GM23338 (cell line): ENCODE data around the gene SGCD. TPM values are rescaled to one million over a fixed set of nuclear protein-coding genes. Genes with fewer than 3 reads are reported as not detected.

Experiments used
- ATAC-seq: fragments of 200-7000 bp; cut with Tn5 transposase; 3 replicates; pipeline ENCODE4 v1.9.1; 2020
- DNase-seq: peaks from one replicate; pipeline ENCODE4 v3.0.0-alpha.2; 2015; ENCODE audit warnings: low spot score
- H2AFZ ChIP-seq: fragments of 200-600 bp; sonication (generic); 2 replicates; pipeline ENCODE4 v1.8.0; 2016; ENCODE audit warnings: antibody characterized with exemption, mild to moderate bottlenecking, moderate library complexity
- H3F3A ChIP-seq: fragments of 200-600 bp; sonication (generic); replicated peaks from 2 replicates; pipeline ENCODE4 v1.8.0; 2017; ENCODE audit warnings: antibody characterized with exemption, mixed run types, low read depth
- H3K27ac ChIP-seq: fragments of 200-600 bp; sonication (generic); 2 replicates; pipeline ENCODE4 v1.6.1; 2016; ENCODE audit warnings: low read depth
- H3K27me3 ChIP-seq: fragments of 200-600 bp; sonication (generic); 2 replicates; pipeline ENCODE4 v1.8.0; 2016; ENCODE audit warnings: mild to moderate bottlenecking, mixed run types, moderate library complexity; ENCODE audit not compliant: insufficient read depth
- H3K36me3 ChIP-seq: fragments of 200-600 bp; sonication (generic); 2 replicates; pipeline ENCODE4 v1.8.0; 2016; ENCODE audit warnings: mild to moderate bottlenecking; ENCODE audit not compliant: insufficient read depth
- H3K4me1 ChIP-seq: fragments of 200-600 bp; sonication (generic); 2 replicates; pipeline ENCODE4 v1.8.0; 2016; ENCODE audit warnings: mild to moderate bottlenecking, moderate library complexity; ENCODE audit not compliant: insufficient read depth
- H3K4me2 ChIP-seq: fragments of 200-600 bp; sonication (generic); 2 replicates; pipeline ENCODE4 v1.7.1; 2017; ENCODE audit warnings: mixed run types
- H3K4me3 ChIP-seq: fragments of 200-600 bp; sonication (generic); 2 replicates; pipeline ENCODE4 v1.6.1; 2016; ENCODE audit warnings: mixed run types
- H3K79me2 ChIP-seq: fragments of 200-600 bp; sonication (generic); replicated peaks from 2 replicates; pipeline ENCODE4 v1.8.0; 2017; ENCODE audit warnings: mild to moderate bottlenecking; ENCODE audit not compliant: insufficient read depth
- H3K9me2 ChIP-seq: fragments of 200-600 bp; sonication (generic); 2 replicates; pipeline ENCODE4 v1.8.0; 2017; ENCODE audit not compliant: insufficient read depth
- H4K20me1 ChIP-seq: fragments of 200-600 bp; sonication (generic); replicated peaks from 2 replicates; pipeline ENCODE4 v1.8.0; 2017; ENCODE audit warnings: mild to moderate bottlenecking; ENCODE audit not compliant: insufficient read depth
- H3K27ac Mint-ChIP-seq: 2 replicates; pipeline ENCODE4 v1.8.0; 2020; ENCODE audit warnings: inconsistent platforms, mild to moderate bottlenecking, moderate library complexity, mixed read lengths
- H3K27me3 Mint-ChIP-seq: 3 replicates; pipeline ENCODE4 v1.8.0; 2022; ENCODE audit warnings: low read depth, mild to moderate bottlenecking, moderate library complexity, mixed read lengths, inconsistent platforms; ENCODE audit not compliant: insufficient read depth, poor library complexity
- H3K36me3 Mint-ChIP-seq: 3 replicates; pipeline ENCODE4 v1.8.0; 2021; ENCODE audit warnings: low read depth, mild to moderate bottlenecking, inconsistent platforms, moderate library complexity, mixed read lengths
- H3K4me1 Mint-ChIP-seq: 3 replicates; pipeline ENCODE4 v1.8.0; 2020; ENCODE audit warnings: mild to moderate bottlenecking, inconsistent platforms, mixed read lengths
- H3K4me3 Mint-ChIP-seq: 3 replicates; pipeline ENCODE4 v1.8.0; 2021; ENCODE audit warnings: moderate library complexity, mild to moderate bottlenecking, inconsistent platforms, mixed read lengths
- H3K9me3 Mint-ChIP-seq: 3 replicates; pipeline ENCODE4 v1.8.0; 2020; ENCODE audit warnings: moderate library complexity, mild to moderate bottlenecking, inconsistent platforms, mixed read lengths
- CREB1 ChIP-seq: fragments of 250-450 bp; sonication (Bioruptor Pico); IDR thresholded peaks from 2 replicates; pipeline ENCODE4 v1.5.0; 2020; ENCODE audit warnings: low read depth, mild to moderate bottlenecking, moderate library complexity
- EZH2 ChIP-seq: fragments of 200-600 bp; sonication (generic); IDR thresholded peaks from one replicate; pipeline ENCODE4 v1.8.0; 2017; ENCODE audit warnings: antibody characterized with exemption, mild to moderate bottlenecking, low read depth; ENCODE audit not compliant: unreplicated experiment
- EZH2phosphoT487 ChIP-seq: fragments of 200-600 bp; sonication (generic); IDR thresholded peaks from one replicate; pipeline ENCODE4 v1.8.1; 2018; ENCODE audit warnings: antibody characterized with exemption; ENCODE audit not compliant: unreplicated experiment
- JUNB ChIP-seq: IDR thresholded peaks from one replicate; pipeline ENCODE4 v1.6.1; 2016; ENCODE audit warnings: antibody characterized with exemption; ENCODE audit not compliant: unreplicated experiment
- NANOG ChIP-seq: IDR thresholded peaks from 2 replicates; pipeline ENCODE4 v1.6.1; 2016; ENCODE audit warnings: antibody characterized with exemption, borderline replicate concordance
- POLR2AphosphoS5 ChIP-seq: IDR thresholded peaks from 2 replicates; pipeline ENCODE4 v1.6.1; 2016; ENCODE audit warnings: antibody characterized with exemption, low read depth
- STAT1 ChIP-seq: IDR thresholded peaks from one replicate; pipeline ENCODE4 v1.6.1; 2016; ENCODE audit warnings: antibody characterized with exemption; ENCODE audit not compliant: unreplicated experiment
- ZNF114 ChIP-seq: fragments of 250-450 bp; sonication (Bioruptor Pico); IDR thresholded peaks from 2 replicates; pipeline ENCODE4 v1.5.0; 2020; ENCODE audit warnings: mild to moderate bottlenecking, moderate library complexity
- ZNF331 ChIP-seq: fragments of 250-450 bp; sonication (Bioruptor Pico); IDR thresholded peaks from 2 replicates; pipeline ENCODE4 v1.5.0; 2020; ENCODE audit warnings: low read depth, mild to moderate bottlenecking, moderate library complexity
- polyA plus RNA-seq: library from polyadenylated mRNA; unstranded; fragments of >200 nt; fragmentation: Nextera tagmentation; extraction: Ambion mirVana; gene quantifications from 2 replicates; pipeline ENCODE4 v1.2.1, GENCODE V29; 2016
- total RNA-seq: library from RNA; depleted of rRNA; stranded (reverse); fragments of >200 nt; shearing (Covaris generic); gene quantifications from 2 replicates; pipeline ENCODE4 v1.2.3, GENCODE V29; 2014
- TF ChIP-seq, protein P1 (sequence below): IDR thresholded peaks from 2 replicates; pipeline ENCODE4 v1.6.1; 2016; ENCODE audit warnings: antibody characterized with exemption
- TF ChIP-seq, protein P2 (sequence below), 2 experiments: fragments of 200-600 bp in 1 of 2; sonication (generic) in 1 of 2; conservative IDR thresholded peaks; 2 replicates each; pipeline versions ENCODE4 v1.5.1 to v1.6.1; 2016 to 2017; ENCODE audit warnings: antibody characterized with exemption in 2 of 2, low read depth in 2 of 2, mild to moderate bottlenecking in 2 of 2, moderate library complexity in 1 of 2
- TF ChIP-seq, protein P3 (sequence below): IDR thresholded peaks from one replicate; pipeline ENCODE4 v1.6.1; 2018; ENCODE audit warnings: antibody characterized with exemption; ENCODE audit not compliant: unreplicated experiment
- TF ChIP-seq, protein P4 (sequence below): fragments of 250-450 bp; sonication (Bioruptor Pico); IDR thresholded peaks from 2 replicates; pipeline ENCODE4 v1.5.0; 2020; ENCODE audit warnings: mild to moderate bottlenecking, moderate library complexity

SGCD gene
- total and polyA plus RNA-seq, 2 experiments from 2014 or later = 0.03 to 0.05 TPM

DNA sequence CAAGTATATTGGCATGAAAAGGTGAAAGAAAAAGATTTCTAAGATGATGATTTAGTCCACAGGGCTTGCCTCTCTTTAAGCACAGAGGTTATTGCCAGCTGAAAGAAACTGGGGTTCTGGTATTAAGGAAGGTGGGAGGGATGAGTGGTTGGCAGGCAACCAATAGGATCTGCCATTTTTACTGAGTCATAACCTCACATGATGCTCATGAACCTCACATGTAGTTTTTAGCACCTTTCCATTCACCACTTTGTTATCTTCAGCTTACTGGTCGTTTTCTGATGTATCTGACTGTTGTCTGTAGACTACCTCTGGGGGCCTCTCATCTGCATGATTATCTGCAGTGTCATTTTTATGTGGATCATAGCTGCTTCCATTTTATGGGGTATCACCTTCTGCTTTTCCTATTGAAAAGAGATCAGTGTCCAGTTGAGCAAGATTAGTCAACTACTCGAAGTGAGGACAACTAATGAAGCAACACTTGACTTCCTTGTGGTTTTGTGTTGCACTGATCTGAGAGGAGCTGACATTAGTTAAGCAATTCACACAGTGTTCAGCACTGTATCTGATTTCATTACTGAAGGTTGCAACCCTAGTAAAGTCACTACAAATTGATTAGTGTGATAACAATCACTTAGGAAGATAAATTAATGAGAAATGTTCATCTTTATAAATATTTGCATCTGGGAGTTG is 186.3 kb downstream of the SGCD start:
- TF ChIP-seq POLR2AphosphoS5 (no peak), CREB1 (CRISPR knock-in tag) (no peak), EZH2phosphoT487 (no peak), NANOG (no peak), EZH2 (no peak), JUNB (no peak), ZNF114 (CRISPR knock-in tag) (no peak), ZNF331 (CRISPR knock-in tag) (no peak), STAT1 (no peak)
- TF ChIP-seq, protein P1, sequence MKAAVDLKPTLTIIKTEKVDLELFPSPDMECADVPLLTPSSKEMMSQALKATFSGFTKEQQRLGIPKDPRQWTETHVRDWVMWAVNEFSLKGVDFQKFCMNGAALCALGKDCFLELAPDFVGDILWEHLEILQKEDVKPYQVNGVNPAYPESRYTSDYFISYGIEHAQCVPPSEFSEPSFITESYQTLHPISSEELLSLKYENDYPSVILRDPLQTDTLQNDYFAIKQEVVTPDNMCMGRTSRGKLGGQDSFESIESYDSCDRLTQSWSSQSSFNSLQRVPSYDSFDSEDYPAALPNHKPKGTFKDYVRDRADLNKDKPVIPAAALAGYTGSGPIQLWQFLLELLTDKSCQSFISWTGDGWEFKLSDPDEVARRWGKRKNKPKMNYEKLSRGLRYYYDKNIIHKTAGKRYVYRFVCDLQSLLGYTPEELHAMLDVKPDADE = no peak
- TF ChIP-seq, protein P2, sequence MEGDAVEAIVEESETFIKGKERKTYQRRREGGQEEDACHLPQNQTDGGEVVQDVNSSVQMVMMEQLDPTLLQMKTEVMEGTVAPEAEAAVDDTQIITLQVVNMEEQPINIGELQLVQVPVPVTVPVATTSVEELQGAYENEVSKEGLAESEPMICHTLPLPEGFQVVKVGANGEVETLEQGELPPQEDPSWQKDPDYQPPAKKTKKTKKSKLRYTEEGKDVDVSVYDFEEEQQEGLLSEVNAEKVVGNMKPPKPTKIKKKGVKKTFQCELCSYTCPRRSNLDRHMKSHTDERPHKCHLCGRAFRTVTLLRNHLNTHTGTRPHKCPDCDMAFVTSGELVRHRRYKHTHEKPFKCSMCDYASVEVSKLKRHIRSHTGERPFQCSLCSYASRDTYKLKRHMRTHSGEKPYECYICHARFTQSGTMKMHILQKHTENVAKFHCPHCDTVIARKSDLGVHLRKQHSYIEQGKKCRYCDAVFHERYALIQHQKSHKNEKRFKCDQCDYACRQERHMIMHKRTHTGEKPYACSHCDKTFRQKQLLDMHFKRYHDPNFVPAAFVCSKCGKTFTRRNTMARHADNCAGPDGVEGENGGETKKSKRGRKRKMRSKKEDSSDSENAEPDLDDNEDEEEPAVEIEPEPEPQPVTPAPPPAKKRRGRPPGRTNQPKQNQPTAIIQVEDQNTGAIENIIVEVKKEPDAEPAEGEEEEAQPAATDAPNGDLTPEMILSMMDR (conservative IDR thresholded peaks at IDR 0.05; ENCODE audit: low read depth in 2 of 2) = no peak
- TF ChIP-seq, protein P3, sequence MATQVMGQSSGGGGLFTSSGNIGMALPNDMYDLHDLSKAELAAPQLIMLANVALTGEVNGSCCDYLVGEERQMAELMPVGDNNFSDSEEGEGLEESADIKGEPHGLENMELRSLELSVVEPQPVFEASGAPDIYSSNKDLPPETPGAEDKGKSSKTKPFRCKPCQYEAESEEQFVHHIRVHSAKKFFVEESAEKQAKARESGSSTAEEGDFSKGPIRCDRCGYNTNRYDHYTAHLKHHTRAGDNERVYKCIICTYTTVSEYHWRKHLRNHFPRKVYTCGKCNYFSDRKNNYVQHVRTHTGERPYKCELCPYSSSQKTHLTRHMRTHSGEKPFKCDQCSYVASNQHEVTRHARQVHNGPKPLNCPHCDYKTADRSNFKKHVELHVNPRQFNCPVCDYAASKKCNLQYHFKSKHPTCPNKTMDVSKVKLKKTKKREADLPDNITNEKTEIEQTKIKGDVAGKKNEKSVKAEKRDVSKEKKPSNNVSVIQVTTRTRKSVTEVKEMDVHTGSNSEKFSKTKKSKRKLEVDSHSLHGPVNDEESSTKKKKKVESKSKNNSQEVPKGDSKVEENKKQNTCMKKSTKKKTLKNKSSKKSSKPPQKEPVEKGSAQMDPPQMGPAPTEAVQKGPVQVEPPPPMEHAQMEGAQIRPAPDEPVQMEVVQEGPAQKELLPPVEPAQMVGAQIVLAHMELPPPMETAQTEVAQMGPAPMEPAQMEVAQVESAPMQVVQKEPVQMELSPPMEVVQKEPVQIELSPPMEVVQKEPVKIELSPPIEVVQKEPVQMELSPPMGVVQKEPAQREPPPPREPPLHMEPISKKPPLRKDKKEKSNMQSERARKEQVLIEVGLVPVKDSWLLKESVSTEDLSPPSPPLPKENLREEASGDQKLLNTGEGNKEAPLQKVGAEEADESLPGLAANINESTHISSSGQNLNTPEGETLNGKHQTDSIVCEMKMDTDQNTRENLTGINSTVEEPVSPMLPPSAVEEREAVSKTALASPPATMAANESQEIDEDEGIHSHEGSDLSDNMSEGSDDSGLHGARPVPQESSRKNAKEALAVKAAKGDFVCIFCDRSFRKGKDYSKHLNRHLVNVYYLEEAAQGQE = no peak
- TF ChIP-seq, protein P4, sequence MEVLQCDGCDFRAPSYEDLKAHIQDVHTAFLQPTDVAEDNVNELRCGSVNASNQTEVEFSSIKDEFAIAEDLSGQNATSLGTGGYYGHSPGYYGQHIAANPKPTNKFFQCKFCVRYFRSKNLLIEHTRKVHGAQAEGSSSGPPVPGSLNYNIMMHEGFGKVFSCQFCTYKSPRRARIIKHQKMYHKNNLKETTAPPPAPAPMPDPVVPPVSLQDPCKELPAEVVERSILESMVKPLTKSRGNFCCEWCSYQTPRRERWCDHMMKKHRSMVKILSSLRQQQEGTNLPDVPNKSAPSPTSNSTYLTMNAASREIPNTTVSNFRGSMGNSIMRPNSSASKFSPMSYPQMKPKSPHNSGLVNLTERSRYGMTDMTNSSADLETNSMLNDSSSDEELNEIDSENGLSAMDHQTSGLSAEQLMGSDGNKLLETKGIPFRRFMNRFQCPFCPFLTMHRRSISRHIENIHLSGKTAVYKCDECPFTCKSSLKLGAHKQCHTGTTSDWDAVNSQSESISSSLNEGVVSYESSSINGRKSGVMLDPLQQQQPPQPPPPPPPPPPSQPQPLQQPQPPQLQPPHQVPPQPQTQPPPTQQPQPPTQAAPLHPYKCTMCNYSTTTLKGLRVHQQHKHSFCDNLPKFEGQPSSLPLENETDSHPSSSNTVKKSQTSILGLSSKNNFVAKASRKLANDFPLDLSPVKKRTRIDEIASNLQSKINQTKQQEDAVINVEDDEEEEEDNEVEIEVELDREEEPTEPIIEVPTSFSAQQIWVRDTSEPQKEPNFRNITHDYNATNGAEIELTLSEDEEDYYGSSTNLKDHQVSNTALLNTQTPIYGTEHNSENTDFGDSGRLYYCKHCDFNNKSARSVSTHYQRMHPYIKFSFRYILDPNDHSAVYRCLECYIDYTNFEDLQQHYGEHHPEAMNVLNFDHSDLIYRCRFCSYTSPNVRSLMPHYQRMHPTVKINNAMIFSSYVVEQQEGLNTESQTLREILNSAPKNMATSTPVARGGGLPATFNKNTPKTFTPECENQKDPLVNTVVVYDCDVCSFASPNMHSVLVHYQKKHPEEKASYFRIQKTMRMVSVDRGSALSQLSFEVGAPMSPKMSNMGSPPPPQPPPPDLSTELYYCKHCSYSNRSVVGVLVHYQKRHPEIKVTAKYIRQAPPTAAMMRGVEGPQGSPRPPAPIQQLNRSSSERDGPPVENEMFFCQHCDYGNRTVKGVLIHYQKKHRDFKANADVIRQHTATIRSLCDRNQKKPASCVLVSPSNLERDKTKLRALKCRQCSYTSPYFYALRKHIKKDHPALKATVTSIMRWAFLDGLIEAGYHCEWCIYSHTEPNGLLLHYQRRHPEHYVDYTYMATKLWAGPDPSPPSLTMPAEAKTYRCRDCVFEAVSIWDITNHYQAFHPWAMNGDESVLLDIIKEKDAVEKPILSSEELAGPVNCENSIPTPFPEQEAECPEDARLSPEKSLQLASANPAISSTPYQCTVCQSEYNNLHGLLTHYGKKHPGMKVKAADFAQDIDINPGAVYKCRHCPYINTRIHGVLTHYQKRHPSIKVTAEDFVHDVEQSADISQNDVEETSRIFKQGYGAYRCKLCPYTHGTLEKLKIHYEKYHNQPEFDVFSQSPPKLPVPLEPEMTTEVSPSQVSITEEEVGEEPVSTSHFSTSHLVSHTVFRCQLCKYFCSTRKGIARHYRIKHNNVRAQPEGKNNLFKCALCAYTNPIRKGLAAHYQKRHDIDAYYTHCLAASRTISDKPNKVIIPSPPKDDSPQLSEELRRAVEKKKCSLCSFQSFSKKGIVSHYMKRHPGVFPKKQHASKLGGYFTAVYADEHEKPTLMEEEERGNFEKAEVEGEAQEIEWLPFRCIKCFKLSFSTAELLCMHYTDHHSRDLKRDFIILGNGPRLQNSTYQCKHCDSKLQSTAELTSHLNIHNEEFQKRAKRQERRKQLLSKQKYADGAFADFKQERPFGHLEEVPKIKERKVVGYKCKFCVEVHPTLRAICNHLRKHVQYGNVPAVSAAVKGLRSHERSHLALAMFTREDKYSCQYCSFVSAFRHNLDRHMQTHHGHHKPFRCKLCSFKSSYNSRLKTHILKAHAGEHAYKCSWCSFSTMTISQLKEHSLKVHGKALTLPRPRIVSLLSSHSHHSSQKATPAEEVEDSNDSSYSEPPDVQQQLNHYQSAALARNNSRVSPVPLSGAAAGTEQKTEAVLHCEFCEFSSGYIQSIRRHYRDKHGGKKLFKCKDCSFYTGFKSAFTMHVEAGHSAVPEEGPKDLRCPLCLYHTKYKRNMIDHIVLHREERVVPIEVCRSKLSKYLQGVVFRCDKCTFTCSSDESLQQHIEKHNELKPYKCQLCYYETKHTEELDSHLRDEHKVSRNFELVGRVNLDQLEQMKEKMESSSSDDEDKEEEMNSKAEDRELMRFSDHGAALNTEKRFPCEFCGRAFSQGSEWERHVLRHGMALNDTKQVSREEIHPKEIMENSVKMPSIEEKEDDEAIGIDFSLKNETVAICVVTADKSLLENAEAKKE (CRISPR knock-in tag) = no peak
- Histone ChIP-seq H3K4me2 (no peak overlapping the region), H3K27ac (no peak overlapping the region), H3K9me2 (no peaks in the 10 kb centered on the region), H3K79me2 (no peaks in the 10 kb centered on the region), H4K20me1 (no peaks in the 10 kb centered on the region), H3K27me3 (no peaks in the 10 kb centered on the region), H2AFZ (no peak overlapping the region), H3F3A (no peaks in the 10 kb centered on the region), H3K4me1 (no peaks in the 10 kb centered on the region), H3K4me3 (no peak overlapping the region), H3K36me3 (no peaks in the 10 kb centered on the region; the same call in 1 of the 2 replicates)
- Mint-ChIP-seq H3K36me3 (peaks cover 7% of the 10 kb centered on the region; the same call in 2 of the 3 replicates), H3K27ac (no peak overlapping the region), H3K4me1 (no peaks in the 10 kb centered on the region), H3K4me3 (no peak overlapping the region), H3K27me3 (peaks cover 4% of the 10 kb centered on the region), H3K9me3 (peaks cover 14% of the 10 kb centered on the region)
- no peak for ATAC-seq
- DNase-seq = no peak
